Right lung (tissue), 10 donors: ENCODE measurements around the gene COX14. TPM values are rescaled to one million over a fixed set of nuclear protein-coding genes. Genes with fewer than 3 reads are reported as not detected.
A peak's percentile ranks its signal among the peaks of the same experiment; 100 is the strongest.

Source experiments
- DNase-seq, 2 donors: peaks; one replicate each; pipeline ENCODE4 v3.0.0-alpha.2; 2013
- long read RNA-seq, 8 donors: transcript quantifications; one replicate each; lab custom pipeline, GENCODE V29; 2026
- polyA plus RNA-seq, 5 donors: library from polyadenylated mRNA; unstranded; fragments of 120-200 nt; gene quantifications; one replicate each; pipeline versions ENCODE4 v1.2.1 to v1.2.3, GENCODE V29; 2013; ENCODE audit warnings: inconsistent platforms in 1 of 5, low replicate concordance in 1 of 5; ENCODE audit not compliant: insufficient read length in 5 of 5, insufficient read depth in 1 of 5

The COX14 gene
- 10 to 100 TPM; 32.2 to 47.9 (median 35.1) TPM for polyA plus RNA-seq
- long read RNA-seq, donor 1, transcript COX14-203 (2 exons, 739 nt): major isoform, 57 of 57 reads
- long read RNA-seq, donor 1, partial matches to known transcripts: 0 of 57 reads
- long read RNA-seq, donor 1, other reads (novel, unspliced or antisense): 0 of 57 reads
- long read RNA-seq, donor 2, transcript COX14-203 (2 exons, 739 nt): major isoform, 37 of 38 reads
- long read RNA-seq, donor 2, partial matches to known transcripts: 0 of 38 reads
- long read RNA-seq, donor 2, other reads (novel, unspliced or antisense): 0 of 38 reads
- long read RNA-seq, donor 3, transcript COX14-203 (2 exons, 739 nt): major isoform, 39 of 54 reads
- long read RNA-seq, donor 3, partial matches to known transcripts: 15 of 54 reads
- long read RNA-seq, donor 3, other reads (novel, unspliced or antisense): 0 of 54 reads
- long read RNA-seq, donor 4, transcript COX14-203 (2 exons, 739 nt): major isoform, 18 of 34 reads
- long read RNA-seq, donor 4, partial matches to known transcripts: 16 of 34 reads
- long read RNA-seq, donor 4, other reads (novel, unspliced or antisense): 0 of 34 reads
- long read RNA-seq, donor 5, transcript COX14-203 (2 exons, 739 nt): major isoform, 65 of 83 reads
- long read RNA-seq, donor 5, partial matches to known transcripts: 18 of 83 reads
- long read RNA-seq, donor 5, other reads (novel, unspliced or antisense): 0 of 83 reads
- long read RNA-seq, donor 6, transcript COX14-203 (2 exons, 739 nt): major isoform, 58 of 75 reads
- long read RNA-seq, donor 6, partial matches to known transcripts: 17 of 75 reads
- long read RNA-seq, donor 6, other reads (novel, unspliced or antisense): 0 of 75 reads
- long read RNA-seq, donor 7, transcript COX14-203 (2 exons, 739 nt): major isoform, 43 of 43 reads
- long read RNA-seq, donor 7, partial matches to known transcripts: 0 of 43 reads
- long read RNA-seq, donor 7, other reads (novel, unspliced or antisense): 0 of 43 reads
- long read RNA-seq, donor 8, transcript COX14-203 (2 exons, 739 nt): major isoform, 23 of 24 reads
- long read RNA-seq, donor 8, partial matches to known transcripts: 0 of 24 reads
- long read RNA-seq, donor 8, other reads (novel, unspliced or antisense): 0 of 24 reads

GRCh38 chr12:50111693-50112455 lies at the start of gene COX14:
TSS of gene COX14 (plus strand) at chr12:50112236. CDS start at chr12:50120044, 7,808 bp downstream.
- DNase-seq: peak; percentile 99 to 100

GRCh38 chr12:50062728-50063460 lies 49.1 kb upstream of the COX14 start:
- no peak for DNase-seq

GRCh38 chr12:50065726-50066310 lies 46.2 kb upstream of the COX14 start:
- no peak for DNase-seq

- no peak for DNase-seq
Observed at GRCh38 chr12:50066402-50066801, 45.6 kb upstream of the COX14 start.

- no peak for DNase-seq
Observed at GRCh38 chr12:50069069-50069468, 43.0 kb upstream of the COX14 start.

GRCh38 chr12:50069539-50069938 lies 42.5 kb upstream of the COX14 start:
- no peak for DNase-seq

- peak; percentile 72 to 85 for DNase-seq
Observed at GRCh38 chr12:50070314-50071060, 41.5 kb upstream of the COX14 start.

- DNase-seq: no peak
Observed at GRCh38 chr12:50072198-50072907, 39.7 kb upstream of the COX14 start.

GRCh38 chr12:50073206-50073605 lies 38.8 kb upstream of the COX14 start:
- no peak for DNase-seq

- no peak for DNase-seq
Observed at GRCh38 chr12:50073712-50074111, 38.3 kb upstream of the COX14 start.

- DNase-seq: peak; percentile 72 to 76
Observed at GRCh38 chr12:50074936-50075807, 36.9 kb upstream of the COX14 start.

- no peak for DNase-seq
Observed at GRCh38 chr12:50075808-50076170, 36.2 kb upstream of the COX14 start.

- DNase-seq: no peak
Observed at GRCh38 chr12:50077099-50077498, 34.9 kb upstream of the COX14 start.

GRCh38 chr12:50078281-50078680 lies 33.8 kb upstream of the COX14 start:
- no peak for DNase-seq

- no peak for DNase-seq
Observed at GRCh38 chr12:50079771-50080170, 32.3 kb upstream of the COX14 start.

- no peak for DNase-seq
Observed at GRCh38 chr12:50081096-50081808, 30.8 kb upstream of the COX14 start.

GRCh38 chr12:50082644-50083043 lies 29.4 kb upstream of the COX14 start:
- DNase-seq: no peak
